BE2C (cell line): Measurements from ENCODE around the gene BRD4.

Source experiments
- DNase-seq: peaks from one replicate; pipeline ENCODE4 v3.0.0-alpha.2; 2020
- H3K27me3 ChIP-seq: fragments of 250-450 bp; sonication (Bioruptor Pico); 2 replicates; pipeline ENCODE4 v1.5.1; 2020; ENCODE audit warnings: mild to moderate bottlenecking
- H3K36me3 ChIP-seq: fragments of 250-450 bp; sonication (Bioruptor Pico); 2 replicates; pipeline ENCODE4 v1.5.1; 2020; ENCODE audit warnings: mild to moderate bottlenecking
- H3K4me1 ChIP-seq: fragments of 250-450 bp; sonication (Bioruptor Pico); 2 replicates; pipeline ENCODE4 v1.5.1; 2020
- H3K4me3 ChIP-seq: 2 replicates; pipeline ENCODE4 v1.5.1; 2011; ENCODE audit warnings: low read depth, low read length
- H3K9me3 ChIP-seq: fragments of 250-450 bp; sonication (Bioruptor Pico); 2 replicates; pipeline ENCODE4 v1.5.1; 2020
- TF ChIP-seq, protein P1 (sequence below): IDR thresholded peaks from 2 replicates; pipeline ENCODE4 v1.5.1; 2012; ENCODE audit warnings: mild to moderate bottlenecking, low read depth, low read length

BRD4 gene

DNA sequence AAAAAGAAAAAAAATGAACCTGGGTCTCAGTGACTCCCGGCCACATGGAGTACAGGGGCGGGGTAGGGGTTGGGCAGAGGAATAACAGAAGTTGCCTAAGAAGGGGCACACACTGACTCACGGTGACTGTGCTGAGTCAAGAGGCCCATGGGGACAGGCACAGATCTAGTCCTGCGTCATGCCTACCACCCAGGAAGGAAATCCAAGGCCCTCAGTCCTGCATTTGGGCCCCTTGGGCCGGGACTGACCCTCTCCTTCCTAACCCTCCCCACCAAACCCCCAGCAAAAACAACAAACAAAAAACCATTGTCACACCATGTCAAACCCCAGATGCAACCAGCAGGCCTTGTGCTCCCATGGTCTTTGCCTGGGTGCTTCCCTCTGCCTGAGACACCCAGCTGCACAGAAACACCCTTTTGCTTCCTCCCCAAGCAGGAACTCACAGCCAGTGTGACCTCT lies 122.0 kb downstream of the BRD4 start:
- Histone ChIP-seq H3K9me3 (no peaks in the 10 kb centered on the region), H3K27me3 (no peaks in the 10 kb centered on the region), H3K4me3 (no peak overlapping the region), H3K4me1 (no peaks in the 10 kb centered on the region), H3K36me3 (no peaks in the 10 kb centered on the region)
- DNase-seq, result no peak
- TF ChIP-seq, protein P1, sequence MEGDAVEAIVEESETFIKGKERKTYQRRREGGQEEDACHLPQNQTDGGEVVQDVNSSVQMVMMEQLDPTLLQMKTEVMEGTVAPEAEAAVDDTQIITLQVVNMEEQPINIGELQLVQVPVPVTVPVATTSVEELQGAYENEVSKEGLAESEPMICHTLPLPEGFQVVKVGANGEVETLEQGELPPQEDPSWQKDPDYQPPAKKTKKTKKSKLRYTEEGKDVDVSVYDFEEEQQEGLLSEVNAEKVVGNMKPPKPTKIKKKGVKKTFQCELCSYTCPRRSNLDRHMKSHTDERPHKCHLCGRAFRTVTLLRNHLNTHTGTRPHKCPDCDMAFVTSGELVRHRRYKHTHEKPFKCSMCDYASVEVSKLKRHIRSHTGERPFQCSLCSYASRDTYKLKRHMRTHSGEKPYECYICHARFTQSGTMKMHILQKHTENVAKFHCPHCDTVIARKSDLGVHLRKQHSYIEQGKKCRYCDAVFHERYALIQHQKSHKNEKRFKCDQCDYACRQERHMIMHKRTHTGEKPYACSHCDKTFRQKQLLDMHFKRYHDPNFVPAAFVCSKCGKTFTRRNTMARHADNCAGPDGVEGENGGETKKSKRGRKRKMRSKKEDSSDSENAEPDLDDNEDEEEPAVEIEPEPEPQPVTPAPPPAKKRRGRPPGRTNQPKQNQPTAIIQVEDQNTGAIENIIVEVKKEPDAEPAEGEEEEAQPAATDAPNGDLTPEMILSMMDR, result no peak

DNA sequence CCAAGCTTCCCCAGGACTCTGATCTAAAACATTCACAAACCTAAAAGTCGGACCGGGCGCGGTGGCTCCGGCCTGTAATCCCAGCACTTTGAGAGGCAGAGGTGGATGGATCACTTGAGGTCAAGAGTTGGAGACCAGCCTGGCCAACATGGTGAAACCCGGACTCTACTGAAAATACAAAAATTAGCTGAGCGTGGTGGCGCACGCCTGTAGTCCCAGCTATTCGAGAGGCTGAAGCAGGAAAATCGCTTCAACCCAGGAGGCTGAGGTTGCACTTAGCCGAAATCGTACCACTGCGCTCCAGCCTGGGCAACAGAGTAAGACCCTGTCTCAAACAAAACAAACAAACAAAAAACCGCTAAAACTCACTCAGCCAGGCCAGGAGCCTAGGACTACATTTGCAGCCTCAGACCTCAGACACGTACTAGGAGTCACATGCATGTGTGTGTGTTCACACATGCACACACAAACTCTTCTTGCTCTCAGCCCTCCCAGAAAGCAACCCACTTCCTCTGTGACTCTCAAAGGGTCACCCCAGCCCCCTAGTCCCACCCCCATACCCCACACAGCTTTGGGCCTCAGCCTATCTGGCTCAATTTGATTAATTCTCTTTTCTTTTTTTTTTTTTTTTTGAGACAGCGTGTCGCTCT lies 130.8 kb downstream of the BRD4 start:
- H3K9me3 ChIP-seq, result no peaks in the 10 kb centered on the region
- DNase-seq, result no peak
- TF ChIP-seq, protein P1, result no peak
- no peaks in the 10 kb centered on the region for H3K4me1 ChIP-seq
- no peak overlapping the region for H3K4me3 ChIP-seq
- peaks cover 5% of the 10 kb centered on the region; the same call in 1 of the 2 replicates for H3K27me3 ChIP-seq
- no peaks in the 10 kb centered on the region for H3K36me3 ChIP-seq

DNA sequence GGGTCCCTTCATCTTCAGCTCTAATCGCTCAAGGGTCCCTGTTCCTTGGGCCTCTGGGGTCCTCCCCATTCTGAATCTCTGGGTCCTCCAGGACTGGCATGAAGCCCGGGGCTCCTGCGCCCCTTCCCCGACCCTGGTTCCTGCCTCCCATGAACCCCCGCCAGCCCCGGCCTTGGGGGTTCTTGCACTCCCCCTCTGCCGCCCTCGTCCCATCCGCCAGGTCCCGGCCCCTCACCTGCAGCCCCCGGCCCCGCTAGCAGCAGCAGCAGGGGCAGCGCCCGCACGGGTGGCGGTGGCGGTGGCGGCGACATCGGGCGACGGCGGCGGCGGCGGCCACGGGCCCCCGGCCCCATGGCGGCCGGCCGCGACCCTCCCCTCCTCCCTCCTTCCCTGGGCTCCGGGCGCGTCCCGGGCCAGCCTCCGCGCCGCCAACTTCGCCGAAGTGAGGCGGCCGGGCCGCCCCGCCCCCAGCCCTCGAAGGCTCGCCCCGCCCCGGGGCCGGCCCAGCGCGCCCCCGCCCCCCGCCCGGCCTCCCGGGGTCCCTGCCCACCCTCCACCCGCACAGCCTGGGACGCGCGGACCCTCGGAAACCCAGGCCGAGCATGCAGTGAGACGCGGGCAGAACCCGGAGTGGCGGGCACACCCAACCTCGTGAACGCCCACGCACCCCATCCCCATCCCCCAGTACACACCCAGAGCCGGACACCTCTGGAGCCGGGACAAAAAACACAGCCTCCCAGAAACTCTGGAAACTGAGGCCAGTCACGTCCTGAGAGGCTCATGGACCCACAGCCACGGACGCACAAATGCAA lies 131.6 kb downstream of the BRD4 start, which contains the start of gene NOTCH3:
Gene NOTCH3 (minus strand): TSS at position 443 of the 812 bp plus-strand sequence. CDS start 90 bp downstream, at position 353.
- Histone ChIP-seq H3K9me3 (no peaks in the 10 kb centered on the region), H3K4me3 (peak within 1 kb of the TSS; percentile 49), H3K4me1 (no peaks in the 10 kb centered on the region), H3K36me3 (no peaks in the 10 kb centered on the region), H3K27me3 (peaks cover 5% of the 10 kb centered on the region; the same call in 1 of the 2 replicates)
- TF ChIP-seq, protein P1, result no peak
- DNase-seq, result no peak

DNA sequence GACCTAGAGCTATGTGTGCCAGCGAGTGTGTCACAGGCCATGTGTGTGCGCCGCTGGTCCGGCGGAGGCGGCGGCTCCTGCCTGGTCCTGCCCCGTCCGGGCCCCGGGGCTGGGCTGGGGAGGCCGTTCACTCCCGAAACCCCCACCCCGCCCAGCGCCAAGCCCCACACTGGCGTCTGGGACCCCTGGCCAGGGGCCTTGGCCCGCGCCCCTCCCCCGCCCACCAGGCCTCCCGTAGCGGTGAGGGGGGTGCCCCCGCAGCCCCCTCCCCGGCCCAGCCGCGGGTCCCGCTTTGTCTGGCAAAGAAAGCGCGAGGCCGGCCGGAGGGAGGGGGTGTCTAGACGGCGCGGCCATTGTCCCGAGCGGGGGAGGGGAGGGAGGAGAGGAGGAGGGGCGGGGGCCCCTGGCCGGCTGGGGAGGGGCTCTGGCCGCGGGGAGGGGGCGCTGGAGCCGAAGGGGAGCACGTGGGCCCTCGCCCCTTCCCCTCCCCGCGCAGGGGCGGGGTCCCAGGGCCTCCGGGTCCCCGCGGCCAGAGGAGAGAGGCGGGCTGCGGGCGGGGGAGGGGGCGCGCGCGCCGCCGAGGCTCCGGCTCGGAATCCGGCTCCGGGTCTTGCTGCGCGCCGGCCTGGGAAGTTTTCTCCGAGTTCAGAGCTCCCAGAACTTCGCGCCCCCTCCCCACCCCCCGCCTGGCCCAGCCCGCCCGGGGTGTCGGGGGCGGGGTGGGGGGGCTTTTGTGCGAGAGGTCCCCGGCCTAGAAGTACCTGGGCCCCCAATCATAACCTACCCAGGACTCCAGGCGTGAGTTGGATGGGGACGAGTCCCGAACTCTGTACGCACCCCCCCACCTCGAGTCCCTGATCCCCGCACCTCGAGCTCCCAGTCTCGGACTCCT lies 132.4 kb downstream of the BRD4 start:
- H3K9me3 ChIP-seq, result no peaks in the 10 kb centered on the region
- peak; percentile 53 for DNase-seq
- H3K27me3 ChIP-seq, result peaks cover 5% of the 10 kb centered on the region; the same call in 1 of the 2 replicates
- no peaks in the 10 kb centered on the region for H3K4me1 ChIP-seq
- TF ChIP-seq, protein P1, result no peak
- H3K4me3 ChIP-seq, result peak overlapping the region; percentile 49
- H3K36me3 ChIP-seq, result no peaks in the 10 kb centered on the region

DNA sequence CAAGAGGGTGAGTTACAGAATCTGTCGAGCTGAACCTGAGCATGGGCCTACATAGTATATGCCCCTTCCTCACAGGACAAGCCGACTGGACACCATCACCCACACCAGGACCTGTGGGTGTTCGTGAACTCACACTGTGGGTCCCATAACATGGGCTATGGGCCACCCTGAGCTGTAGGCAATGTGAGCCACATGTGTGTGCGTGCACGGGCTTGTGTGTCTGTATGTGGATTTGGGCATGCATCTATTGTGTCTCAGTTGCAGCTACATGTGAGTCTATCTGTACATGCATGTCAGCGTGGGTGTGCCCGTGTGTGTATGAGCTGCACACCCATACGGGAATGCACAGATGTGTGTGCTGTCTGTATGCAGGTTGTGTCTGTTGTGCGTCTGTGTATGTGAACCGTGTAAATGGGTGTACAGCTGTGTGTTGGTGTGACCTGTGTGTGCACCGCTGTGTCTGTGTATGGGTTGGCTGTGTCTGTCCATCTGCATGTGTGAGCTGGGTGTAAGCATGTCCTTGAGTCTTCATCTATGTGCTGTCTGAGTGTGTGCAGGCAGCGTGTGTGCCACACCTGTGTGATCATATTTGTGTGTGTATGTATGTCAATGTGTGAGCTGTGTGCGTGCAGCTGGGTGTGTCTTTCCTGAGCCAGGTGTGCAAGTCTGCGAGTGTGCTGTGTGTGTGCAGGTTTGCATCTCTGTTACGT lies 133.2 kb downstream of the BRD4 start:
- Histone ChIP-seq H3K9me3 (no peaks in the 10 kb centered on the region), H3K4me3 (no peak overlapping the region), H3K36me3 (no peaks in the 10 kb centered on the region), H3K4me1 (no peaks in the 10 kb centered on the region), H3K27me3 (peaks cover 5% of the 10 kb centered on the region; the same call in 1 of the 2 replicates)
- DNase-seq, result no peak
- TF ChIP-seq, protein P1, result no peak
